Urinary bladder (tissue), 4 donors: ENCODE results near the gene KCNMB4. TPM values are rescaled to one million over a fixed set of nuclear protein-coding genes. Genes with fewer than 3 reads are reported as not detected.

Source experiments
- DNase-seq: peaks from one replicate; pipeline ENCODE4 v3.0.0-alpha.2; 2015; ENCODE audit errors: extremely low spot score
- H3K27ac ChIP-seq: one replicate; pipeline ENCODE4 v1.5.1; 2013; ENCODE audit warnings: low read depth, mild to moderate bottlenecking, moderate library complexity
- H3K36me3 ChIP-seq: one replicate; pipeline ENCODE4 v1.6.1; 2013; ENCODE audit warnings: mild to moderate bottlenecking, moderate library complexity; ENCODE audit not compliant: insufficient read depth
- H3K4me1 ChIP-seq: one replicate; pipeline ENCODE4 v1.6.1; 2013; ENCODE audit warnings: mild to moderate bottlenecking, moderate library complexity; ENCODE audit not compliant: insufficient read depth
- H3K4me3 ChIP-seq: one replicate; pipeline ENCODE4 v1.5.1; 2013; ENCODE audit warnings: low read depth, low read length
- whole genome bisulfite sequencing: extraction: QIAGEN DNeasy Blood & Tissue Kit; methylation state at CpG from one replicate; pipeline ENCODE4 v1.1.7; 2013; 5-methylcytosine and 5-hydroxymethylcytosine counted together
- polyA plus RNA-seq: library from polyadenylated mRNA; stranded (reverse); fragments of 200-250 nt; gene quantifications from one replicate; pipeline ENCODE4 v1.2.3, GENCODE V29; 2013
- small RNA-seq: library from RNA; depleted of rRNA; stranded (forward); fragments of <200 nt; gene quantifications from one replicate; pipeline ENCODE3, GENCODE V24; 2014
- total RNA-seq: library from RNA; depleted of rRNA; stranded (reverse); fragments of >200 nt; gene quantifications from one replicate; pipeline ENCODE4 v1.2.3, GENCODE V29; 2014
- donor health status: healthy with polysubstance abuse.
- donor health status: healthy.

The KCNMB4 gene
- total and polyA plus RNA-seq, 2 donors = 5.1 to 9.7 TPM

- 95% methylated on average over 3 of the region's 3 CpGs for WGBS
- no peaks in the 10 kb centered on the region for H3K36me3 ChIP-seq
- no peak overlapping the region for H3K27ac ChIP-seq
- DNase-seq = no peak
- no peaks in the 10 kb centered on the region for H3K4me1 ChIP-seq
- no peak overlapping the region for H3K4me3 ChIP-seq
Observed at GRCh38 chr12:70468741-70469140, 102.7 kb downstream of the KCNMB4 start.

DNA sequence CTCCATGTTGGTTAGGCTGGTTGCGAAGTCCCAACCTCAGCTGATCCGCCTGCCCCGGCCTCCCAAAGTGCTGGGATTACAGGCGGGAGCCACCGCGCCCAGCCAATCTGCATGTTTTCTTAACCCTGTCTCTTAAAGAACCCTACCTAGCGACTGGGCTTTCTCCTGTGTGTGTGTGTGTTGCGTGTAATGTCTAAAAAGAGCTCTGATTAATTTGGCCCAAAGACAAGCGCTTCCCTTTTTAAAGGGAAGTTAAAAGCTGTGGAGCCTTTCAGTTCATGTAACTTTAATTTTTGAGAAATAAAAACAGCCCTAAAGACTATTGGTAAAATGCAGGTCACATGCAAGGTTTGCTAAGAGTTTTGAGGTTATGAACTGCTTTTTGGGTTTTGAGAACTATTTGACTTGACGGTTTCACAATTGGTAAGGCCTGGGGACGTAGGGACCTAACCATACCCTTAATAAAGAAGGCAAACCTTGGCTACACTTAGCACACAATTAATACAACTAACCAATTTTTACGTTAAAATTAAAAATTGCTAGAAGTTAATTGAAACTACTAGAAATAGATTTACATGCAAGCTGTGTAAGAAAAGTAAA is 103.2 kb downstream of the KCNMB4 start:
- no peak for DNase-seq

GRCh38 chr12:70482764-70483163 is 116.7 kb downstream of the KCNMB4 start:
- DNase-seq = no peak
- Histone ChIP-seq H3K4me1 (no peaks in the 10 kb centered on the region), H3K4me3 (no peak overlapping the region), H3K27ac (no peak overlapping the region), H3K36me3 (no peaks in the 10 kb centered on the region)
- 85% methylated on average over 1 of the region's 1 CpG for WGBS

More for the DNA sequence above, 103.2 kb downstream of the KCNMB4 start:
- H3K4me3 ChIP-seq = no peak overlapping the region
- H3K27ac ChIP-seq = no peak overlapping the region
- WGBS = 94% methylated on average over 12 of the region's 12 CpGs
- no peaks in the 10 kb centered on the region for H3K36me3 ChIP-seq
- no peaks in the 10 kb centered on the region for H3K4me1 ChIP-seq

Small RNAs within 50 kb of the gene (small RNA-seq; reads per million reads assigned to genes)
- not detected for gene RNU4-65P

Other genes with a start within 250 kb of the KCNMB4 start
- gene CNOT2, start 122.9 kb upstream of the KCNMB4 start, total RNA-seq = 296 TPM
- gene CNOT2, start 122.9 kb upstream of the KCNMB4 start, polyA plus RNA-seq = 42.5 TPM